ENCODE results near the gene MED13L. TPM values are rescaled to one million over a fixed set of nuclear protein-coding genes. Genes with fewer than 3 reads are reported as not detected.

The MED13L gene
- total RNA-seq, 1 donor from 2014 or later, result 169 TPM

- no peak for DNase-seq
Measured at GRCh38 chr12:116180448-116180847, 97.0 kb downstream of the MED13L start.

- no peak for DNase-seq
Measured at GRCh38 chr12:116179384-116179783, 98.1 kb downstream of the MED13L start.

- DNase-seq, result no peak
Measured at GRCh38 chr12:116177017-116177416, 100.5 kb downstream of the MED13L start.

- no peak for DNase-seq
Measured at GRCh38 chr12:116174904-116175303, 102.6 kb downstream of the MED13L start.

GRCh38 chr12:116174006-116174405 lies 103.5 kb downstream of the MED13L start:
- no peak for DNase-seq

- DNase-seq, result no peak
Measured at GRCh38 chr12:116172224-116172849, 105.2 kb downstream of the MED13L start.

- no peak for DNase-seq
Measured at GRCh38 chr12:116171549-116171948, 105.9 kb downstream of the MED13L start.

- DNase-seq, result no peak
Measured at GRCh38 chr12:116169071-116169470, 108.4 kb downstream of the MED13L start.

GRCh38 chr12:116166306-116166705 lies 111.2 kb downstream of the MED13L start:
- no peak for DNase-seq

GRCh38 chr12:116165036-116165425 lies 112.5 kb downstream of the MED13L start:
- no peak for DNase-seq

GRCh38 chr12:116164250-116165035 lies 113.0 kb downstream of the MED13L start:
- DNase-seq, result peak; percentile 74

GRCh38 chr12:116162071-116162470 lies 115.4 kb downstream of the MED13L start:
- DNase-seq, result no peak

GRCh38 chr12:116161588-116161987 lies 115.9 kb downstream of the MED13L start:
- peak; percentile 48 for DNase-seq

- DNase-seq, result no peak
Measured at GRCh38 chr12:116160883-116161458, 116.5 kb downstream of the MED13L start.

GRCh38 chr12:116160231-116160630 lies 117.3 kb downstream of the MED13L start:
- DNase-seq, result no peak

GRCh38 chr12:116159593-116160200 lies 117.8 kb downstream of the MED13L start:
- DNase-seq, result no peak

GRCh38 chr12:116159175-116159574 lies 118.3 kb downstream of the MED13L start:
- peak; percentile 81 for DNase-seq

GRCh38 chr12:116157845-116158267 lies 119.6 kb downstream of the MED13L start:
- no peak for DNase-seq

GRCh38 chr12:116156614-116157013 lies 120.9 kb downstream of the MED13L start:
- no peak for DNase-seq

GRCh38 chr12:116155383-116155782 lies 122.1 kb downstream of the MED13L start:
- DNase-seq, result no peak

- DNase-seq, result no peak
Measured at GRCh38 chr12:116153983-116154382, 123.5 kb downstream of the MED13L start.

GRCh38 chr12:116153113-116153512 lies 124.4 kb downstream of the MED13L start:
- no peak for DNase-seq

GRCh38 chr12:116152268-116152667 lies 125.2 kb downstream of the MED13L start:
- no peak for DNase-seq

Data from tongue (tissue), 2 donors.